ENCODE data around the gene SCN1A.
"Not testable (repeated sequence)": the region's sequence is repeated elsewhere in the genome, so short reads cannot be mapped to it uniquely, and the experiment has no call there.

SCN1A gene

DNA sequence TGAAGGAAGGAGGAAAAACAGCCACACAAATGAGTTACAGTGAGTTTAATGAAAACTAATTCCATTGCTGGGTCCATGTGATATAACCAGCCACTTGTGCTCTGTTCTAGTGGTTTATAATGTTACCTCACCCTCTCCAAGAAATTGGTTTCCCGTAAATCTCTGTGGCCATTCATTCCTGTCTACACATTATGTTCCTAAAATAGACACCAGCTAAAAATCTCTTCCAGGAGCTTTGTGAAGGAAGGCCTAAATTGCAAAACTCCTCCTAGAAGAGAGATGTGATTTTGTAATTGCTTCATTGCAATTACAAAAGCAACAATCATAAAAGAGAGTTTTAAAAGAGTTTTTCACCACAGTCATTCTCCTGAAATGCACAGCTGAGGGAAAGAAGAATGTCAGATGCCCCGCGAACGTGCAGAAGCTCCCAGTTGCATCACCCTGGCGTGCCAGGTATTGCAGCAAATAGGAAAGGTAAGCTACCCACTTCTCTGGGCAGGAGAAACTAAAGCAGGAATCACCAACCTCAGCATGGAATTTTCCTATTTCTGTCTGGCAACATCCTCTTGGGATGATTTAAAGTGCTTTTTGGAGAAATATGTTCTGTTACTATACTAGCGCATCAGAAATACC, 1.7 kb downstream of the SCN1A start:
- peak; percentile 34 to 69 for DNase-seq (ENCODE audit: low spot score in 2 of 2)

DNA sequence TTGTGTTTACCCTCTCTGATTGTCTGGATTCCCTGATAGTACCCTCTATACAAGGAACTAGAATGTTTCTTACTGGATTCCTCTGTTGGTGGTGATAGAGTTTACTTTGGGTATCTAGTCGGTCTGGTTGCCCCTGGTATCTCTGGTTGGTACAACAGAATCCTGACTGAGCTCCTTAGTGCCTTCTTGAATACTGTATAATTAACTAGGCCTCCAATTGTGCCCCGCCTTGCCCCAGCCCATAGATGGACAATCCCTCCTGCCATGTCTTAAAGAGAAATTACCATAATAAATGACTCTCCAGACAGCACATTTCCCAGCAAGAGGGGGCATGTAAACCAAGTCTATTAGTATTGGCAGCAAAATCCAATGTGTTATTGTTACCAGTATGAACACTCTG, 2.3 kb downstream of the SCN1A start:
- in situ Hi-C loops (cut with MboI; ENCODE audit: low sequenced_read_pairs), result loop anchor here (10.0 kb wide), 1 partner anchor 171 kb away; the partner anchor contains the start of gene TTC21B
- H3K36me3 ChIP-seq (replicated peaks), result no peaks in the 10 kb centered on the region
- H3K9me3 ChIP-seq, result no peaks in the 10 kb centered on the region
- peaks cover 17% of the 10 kb centered on the region for H3K4me1 ChIP-seq
- DNase-seq (ENCODE audit: low spot score in 2 of 2), result peak; percentile 28 to 40
- peaks cover 3% of the 10 kb centered on the region for H3K27me3 ChIP-seq (ENCODE audit: low read depth)
- H3K4me3 ChIP-seq, result no peak overlapping the region

More for the DNA sequence above, 1.7 kb downstream of the SCN1A start:
- no peak overlapping the region for H3K4me3 ChIP-seq
- H3K36me3 ChIP-seq (replicated peaks), result no peaks in the 10 kb centered on the region
- H3K27me3 ChIP-seq (ENCODE audit: low read depth), result peaks cover 6% of the 10 kb centered on the region
- in situ Hi-C loops (cut with MboI; ENCODE audit: low sequenced_read_pairs), result loop anchor here (10.0 kb wide), 1 partner anchor 171 kb away; the partner anchor contains the start of gene TTC21B
- no peaks in the 10 kb centered on the region for H3K9me3 ChIP-seq
- H3K4me1 ChIP-seq, result peaks cover 17% of the 10 kb centered on the region

DNA sequence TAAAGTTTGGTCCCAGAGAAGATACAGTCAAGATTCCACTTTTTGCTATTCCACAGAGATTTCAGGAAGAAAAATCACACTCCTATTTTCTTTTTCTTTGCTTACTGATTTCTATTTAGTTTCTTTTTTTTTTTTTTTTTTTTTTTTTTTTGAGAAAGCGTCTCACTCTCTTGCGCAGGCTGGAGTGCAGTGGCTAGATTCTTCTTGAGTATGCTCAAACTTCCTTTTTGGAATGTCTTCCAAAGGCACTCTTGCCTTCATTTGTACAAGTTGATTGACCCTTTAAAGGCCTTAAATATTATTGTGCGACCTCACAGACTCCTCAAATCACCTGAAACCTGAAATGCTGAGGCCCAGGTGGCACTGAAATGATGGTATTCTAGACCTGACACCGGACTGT, 9.6 kb downstream of the SCN1A start:
- no peak for DNase-seq (ENCODE audit: low spot score in 2 of 2)
- in situ Hi-C loops (cut with MboI; ENCODE audit: low sequenced_read_pairs), result no loop called here
- Histone ChIP-seq H3K4me1 (no peaks in the 10 kb centered on the region), H3K27me3 (ENCODE audit: low read depth) (no peaks in the 10 kb centered on the region), H3K4me3 (no peak overlapping the region), H3K9me3 (no peaks in the 10 kb centered on the region), H3K36me3 (replicated peaks) (no peaks in the 10 kb centered on the region)

GRCh38 chr2:166117491-166117890, 10.3 kb downstream of the SCN1A start:
- Histone ChIP-seq H3K27me3 (ENCODE audit: low read depth) (no peaks in the 10 kb centered on the region), H3K4me3 (no peak overlapping the region), H3K9me3 (no peaks in the 10 kb centered on the region), H3K36me3 (replicated peaks) (no peaks in the 10 kb centered on the region), H3K4me1 (no peaks in the 10 kb centered on the region)
- in situ Hi-C loops (cut with MboI; ENCODE audit: low sequenced_read_pairs), result no loop called here
- DNase-seq (ENCODE audit: low spot score in 2 of 2), result no peak

DNA sequence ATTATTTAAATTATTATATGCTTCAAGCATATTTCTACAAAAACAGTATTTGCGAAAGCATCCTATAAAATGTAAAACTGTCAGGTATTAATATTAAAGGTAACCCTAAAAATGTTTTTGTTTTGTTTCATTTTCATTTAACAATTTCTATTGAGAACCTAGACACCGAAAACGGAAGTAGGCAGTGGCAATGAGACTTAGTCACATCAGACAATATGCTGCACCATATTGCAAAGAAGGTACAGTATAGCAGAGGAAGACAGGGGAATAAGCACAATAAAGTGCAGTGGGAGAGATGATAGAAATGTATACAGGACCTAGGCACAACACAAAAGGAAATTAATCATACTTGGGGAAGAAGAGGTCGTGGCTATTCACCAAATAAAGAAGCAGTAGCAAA, 12.2 kb downstream of the SCN1A start:
- no peaks in the 10 kb centered on the region for H3K36me3 ChIP-seq (replicated peaks)
- H3K27me3 ChIP-seq (ENCODE audit: low read depth), result no peaks in the 10 kb centered on the region
- H3K9me3 ChIP-seq, result no peaks in the 10 kb centered on the region
- DNase-seq (ENCODE audit: low spot score in 2 of 2), result no peak
- H3K4me3 ChIP-seq, result no peak overlapping the region
- H3K4me1 ChIP-seq, result no peaks in the 10 kb centered on the region
- in situ Hi-C loops (cut with MboI; ENCODE audit: low sequenced_read_pairs), result no loop called here

DNA sequence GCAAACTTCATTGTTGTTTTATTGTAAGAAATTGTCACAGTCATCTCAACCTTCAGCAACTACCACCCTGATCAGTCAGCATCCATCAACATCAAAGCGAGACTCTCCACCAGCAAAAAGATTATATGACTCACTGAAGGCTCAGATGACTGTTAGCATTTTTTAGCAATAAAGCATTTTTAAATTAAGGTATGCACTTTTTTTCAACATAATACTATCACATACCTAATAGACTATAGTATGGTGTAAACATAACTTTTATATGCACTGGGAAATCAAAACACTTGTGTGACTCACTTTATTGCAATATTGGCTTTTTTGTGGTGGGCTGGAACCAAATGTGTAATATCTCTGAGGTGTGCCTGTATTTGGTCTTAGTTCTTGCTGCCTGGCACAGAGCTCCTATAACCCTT, 15.6 kb downstream of the SCN1A start:
- Histone ChIP-seq H3K4me3 (no peak overlapping the region), H3K4me1 (no peaks in the 10 kb centered on the region), H3K9me3 (no peaks in the 10 kb centered on the region), H3K36me3 (replicated peaks) (no peaks in the 10 kb centered on the region), H3K27me3 (ENCODE audit: low read depth) (no peaks in the 10 kb centered on the region)
- DNase-seq (ENCODE audit: low spot score in 2 of 2), result no peak
- in situ Hi-C loops (cut with MboI; ENCODE audit: low sequenced_read_pairs), result no loop called here

DNA sequence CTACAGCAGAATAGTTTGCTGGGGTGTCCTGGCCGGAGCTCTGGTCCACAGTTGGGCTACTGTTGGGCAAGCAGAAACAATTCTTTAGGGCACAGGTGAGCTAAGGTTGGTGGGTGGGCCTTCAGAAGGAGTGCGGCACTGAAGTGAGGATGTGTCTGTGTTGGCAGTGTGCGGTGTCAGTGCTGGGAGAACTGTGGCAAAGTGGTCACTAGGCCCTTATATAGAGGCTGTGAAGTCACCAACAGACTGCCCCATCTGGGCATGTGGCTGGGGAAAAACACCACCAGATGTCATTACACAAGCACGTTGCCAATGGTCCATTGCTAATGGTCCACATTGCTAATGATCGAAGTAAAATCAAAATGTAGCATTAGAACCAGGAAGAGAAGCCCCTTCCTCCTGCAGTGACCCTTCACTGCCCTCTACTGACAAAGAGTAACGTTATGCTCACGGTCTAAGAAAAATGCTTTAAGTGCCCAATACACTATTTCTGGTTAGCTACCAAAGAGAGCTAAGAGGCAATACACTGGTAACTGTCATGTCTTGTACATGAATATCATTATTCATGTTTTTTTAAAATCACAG, 21.3 kb downstream of the SCN1A start:
- no peaks in the 10 kb centered on the region for H3K36me3 ChIP-seq (replicated peaks)
- no peak overlapping the region for H3K4me3 ChIP-seq
- DNase-seq (ENCODE audit: low spot score in 2 of 2), result peak; percentile 26 to 64
- H3K4me1 ChIP-seq, result no peaks in the 10 kb centered on the region
- no peaks in the 10 kb centered on the region for H3K27me3 ChIP-seq (ENCODE audit: low read depth)
- no peaks in the 10 kb centered on the region for H3K9me3 ChIP-seq
- in situ Hi-C loops (cut with MboI; ENCODE audit: low sequenced_read_pairs), result no loop called here

- H3K36me3 ChIP-seq (replicated peaks), result no peaks in the 10 kb centered on the region
- no peak for DNase-seq (ENCODE audit: low spot score in 2 of 2)
- no peak overlapping the region for H3K4me3 ChIP-seq
- in situ Hi-C loops (cut with MboI; ENCODE audit: low sequenced_read_pairs), result no loop called here
- H3K9me3 ChIP-seq, result no peaks in the 10 kb centered on the region
- no peaks in the 10 kb centered on the region for H3K27me3 ChIP-seq (ENCODE audit: low read depth)
- H3K4me1 ChIP-seq, result no peaks in the 10 kb centered on the region
These were observed 23.0 kb downstream of the SCN1A start for GRCh38 chr2:166104773-166105172.

- Histone ChIP-seq H3K4me1 (no peaks in the 10 kb centered on the region), H3K27me3 (ENCODE audit: low read depth) (no peaks in the 10 kb centered on the region), H3K4me3 (no peak overlapping the region), H3K9me3 (no peaks in the 10 kb centered on the region), H3K36me3 (replicated peaks) (no peaks in the 10 kb centered on the region)
- no peak for DNase-seq (ENCODE audit: low spot score in 2 of 2)
- in situ Hi-C loops (cut with MboI; ENCODE audit: low sequenced_read_pairs), result no loop called here
These were observed 23.7 kb downstream of the SCN1A start for GRCh38 chr2:166104084-166104483.

- H3K36me3 ChIP-seq (replicated peaks); H3K9me3 ChIP-seq; H3K4me1 ChIP-seq; in situ Hi-C loops (cut with MboI; ENCODE audit: low sequenced_read_pairs); H3K4me3 ChIP-seq; DNase-seq (ENCODE audit: low spot score in 2 of 2); H3K27me3 ChIP-seq (ENCODE audit: low read depth): not testable (repeated sequence)
These were observed 24.5 kb downstream of the SCN1A start for GRCh38 chr2:166103277-166103676.

DNA sequence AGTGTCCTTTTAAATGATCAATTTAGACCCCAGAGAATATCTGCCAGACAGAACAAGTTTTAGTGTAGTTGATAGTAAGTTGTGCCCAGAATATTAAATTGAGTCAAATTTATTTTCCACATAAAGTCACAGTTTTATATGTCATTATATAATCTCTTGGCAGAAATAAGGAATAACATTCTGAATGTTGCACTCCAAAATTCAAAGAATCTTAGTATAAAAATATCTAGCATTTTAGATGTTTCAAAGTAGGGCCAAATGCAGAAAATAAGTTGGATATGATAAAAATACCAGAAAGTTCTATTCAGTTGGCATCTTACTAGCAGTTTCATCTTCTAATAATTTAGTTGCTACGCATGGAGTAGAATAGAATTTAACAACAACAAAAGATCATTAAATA, 33.5 kb downstream of the SCN1A start:
- in situ Hi-C loops (cut with MboI; ENCODE audit: low sequenced_read_pairs), result no loop called here
- no peak for DNase-seq (ENCODE audit: low spot score in 2 of 2)
- Histone ChIP-seq H3K4me1 (no peaks in the 10 kb centered on the region), H3K36me3 (replicated peaks) (no peaks in the 10 kb centered on the region), H3K4me3 (no peak overlapping the region), H3K27me3 (ENCODE audit: low read depth) (no peaks in the 10 kb centered on the region), H3K9me3 (no peaks in the 10 kb centered on the region)

GRCh38 chr2:166092889-166093288, 34.9 kb downstream of the SCN1A start:
- no peak for DNase-seq (ENCODE audit: low spot score in 2 of 2)
- Histone ChIP-seq H3K4me1 (no peaks in the 10 kb centered on the region), H3K27me3 (ENCODE audit: low read depth) (no peaks in the 10 kb centered on the region), H3K9me3 (no peaks in the 10 kb centered on the region), H3K36me3 (replicated peaks) (no peaks in the 10 kb centered on the region), H3K4me3 (no peak overlapping the region)
- in situ Hi-C loops (cut with MboI; ENCODE audit: low sequenced_read_pairs), result no loop called here

DNA sequence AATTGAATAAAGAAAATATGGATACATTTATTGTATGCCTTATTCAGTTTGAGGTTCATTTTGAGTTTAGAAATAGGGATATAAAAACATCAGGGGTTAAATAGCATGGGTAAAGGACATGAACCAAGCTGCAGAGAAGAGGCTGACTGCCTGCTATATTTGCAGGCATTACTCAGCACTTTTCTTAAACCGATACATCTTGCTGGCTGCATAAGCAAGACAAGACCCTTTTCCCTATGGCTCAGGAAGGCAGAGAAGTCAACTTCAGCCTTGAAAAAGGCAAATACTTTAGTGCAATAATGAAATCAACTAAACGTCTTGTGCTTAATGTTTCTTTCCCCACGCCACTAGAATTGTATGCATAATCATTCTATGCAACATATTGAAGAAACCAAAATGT, 36.4 kb downstream of the SCN1A start:
- no peak overlapping the region for H3K4me3 ChIP-seq
- peak in 1 of 2 experiments; percentile 22 for DNase-seq (ENCODE audit: low spot score in 2 of 2)
- in situ Hi-C loops (cut with MboI; ENCODE audit: low sequenced_read_pairs), result no loop called here
- H3K27me3 ChIP-seq (ENCODE audit: low read depth), result no peaks in the 10 kb centered on the region
- no peaks in the 10 kb centered on the region for H3K36me3 ChIP-seq (replicated peaks)
- no peaks in the 10 kb centered on the region for H3K4me1 ChIP-seq
- no peaks in the 10 kb centered on the region for H3K9me3 ChIP-seq

- in situ Hi-C loops (cut with MboI; ENCODE audit: low sequenced_read_pairs), result no loop called here
- no peak overlapping the region for H3K4me3 ChIP-seq
- no peaks in the 10 kb centered on the region for H3K9me3 ChIP-seq
- no peak for DNase-seq (ENCODE audit: low spot score in 2 of 2)
- no peaks in the 10 kb centered on the region for H3K36me3 ChIP-seq (replicated peaks)
- no peaks in the 10 kb centered on the region for H3K27me3 ChIP-seq (ENCODE audit: low read depth)
- no peaks in the 10 kb centered on the region for H3K4me1 ChIP-seq
These were observed 36.9 kb downstream of the SCN1A start for GRCh38 chr2:166090908-166091307.

GRCh38 chr2:166090346-166090745, 37.5 kb downstream of the SCN1A start:
- in situ Hi-C loops (cut with MboI; ENCODE audit: low sequenced_read_pairs), result no loop called here
- H3K27me3 ChIP-seq (ENCODE audit: low read depth), result no peaks in the 10 kb centered on the region
- H3K36me3 ChIP-seq (replicated peaks), result no peaks in the 10 kb centered on the region
- H3K9me3 ChIP-seq, result no peaks in the 10 kb centered on the region
- no peak overlapping the region for H3K4me3 ChIP-seq
- DNase-seq (ENCODE audit: low spot score in 2 of 2), result no peak
- no peaks in the 10 kb centered on the region for H3K4me1 ChIP-seq

Measured in HAP-1 (cell line).